Raji (cell line): Measurements from ENCODE around the gene HMMR.
A peak's percentile ranks its signal among the peaks of the same experiment; 100 is the strongest.

ENCODE experiments used
- POLR2A ChIP-seq: IDR thresholded peaks from 2 replicates; pipeline ENCODE4 v1.6.1; 2011; ENCODE audit warnings: low read depth, low read length, control low read depth; ENCODE audit not compliant: insufficient read depth

The HMMR gene

GRCh38 chr5:163460562-163461171 is at the start of gene HMMR:
TSS of gene HMMR (plus strand) at chr5:163460632. CDS start at chr5:163460693, 61 bp downstream.
- TF ChIP-seq POLR2A: peak; percentile 81

GRCh38 chr5:163424836-163425235 is 35.6 kb upstream of the HMMR start:
- TF ChIP-seq POLR2A: no peak

- TF ChIP-seq POLR2A: no peak
Observed at GRCh38 chr5:163432544-163432943, 27.9 kb upstream of the HMMR start.

- no peak for TF ChIP-seq POLR2A
Observed at GRCh38 chr5:163433271-163433670, 27.2 kb upstream of the HMMR start.

- TF ChIP-seq POLR2A: no peak
Observed at GRCh38 chr5:163434401-163434866, 26.0 kb upstream of the HMMR start.

- no peak for TF ChIP-seq POLR2A
Observed at GRCh38 chr5:163436515-163436914, 23.9 kb upstream of the HMMR start.

- TF ChIP-seq POLR2A: peak; percentile 79; the same call in 1 of the 2 replicates
Observed at GRCh38 chr5:163437011-163437308, 23.5 kb upstream of the HMMR start.

GRCh38 chr5:163437309-163438182 is 22.9 kb upstream of the HMMR start, which contains the start of gene CCNG1:
TSS of gene CCNG1 (plus strand) at chr5:163437595. CDS start at chr5:163439257, 1,662 bp downstream.
- peak; percentile 92 for TF ChIP-seq POLR2A

GRCh38 chr5:163439092-163439425 is 21.4 kb upstream of the HMMR start:
- TF ChIP-seq POLR2A: no peak

GRCh38 chr5:163440954-163441353 is 19.5 kb upstream of the HMMR start:
- TF ChIP-seq POLR2A: no peak

GRCh38 chr5:163444526-163444925 is 15.9 kb upstream of the HMMR start:
- TF ChIP-seq POLR2A: no peak

GRCh38 chr5:163445345-163445744 is 15.1 kb upstream of the HMMR start:
- no peak for TF ChIP-seq POLR2A

GRCh38 chr5:163447191-163447590 is 13.2 kb upstream of the HMMR start:
- TF ChIP-seq POLR2A: no peak

- TF ChIP-seq POLR2A: no peak
Observed at GRCh38 chr5:163447875-163448274, 12.6 kb upstream of the HMMR start.

- TF ChIP-seq POLR2A: no peak
Observed at GRCh38 chr5:163448491-163448890, 11.9 kb upstream of the HMMR start.

- TF ChIP-seq POLR2A: no peak
Observed at GRCh38 chr5:163451489-163451888, 8.9 kb upstream of the HMMR start.
